HEK293 (cell line): ENCODE results near the gene PRKG1.

Experiments
- BCL11A ChIP-seq: fragments of 450-650 bp; formaldehyde crosslinking; IDR thresholded peaks from 2 replicates; pipeline ENCODE4 v1.5.1; 2016; ENCODE audit warnings: low read depth, missing biosample characterization, missing genetic modification characterization
- KLF1 ChIP-seq: fragments of 450-650 bp; formaldehyde crosslinking; IDR thresholded peaks from 2 replicates; pipeline ENCODE4 v1.5.1; 2016; ENCODE audit warnings: missing biosample characterization, missing genetic modification characterization
- REST ChIP-seq: fragments of 450-650 bp; formaldehyde crosslinking; IDR thresholded peaks from 2 replicates; pipeline ENCODE4 v1.5.1; 2016; ENCODE audit warnings: missing biosample characterization, missing genetic modification characterization
- SP2 ChIP-seq: fragments of 450-650 bp; formaldehyde crosslinking; IDR thresholded peaks from 2 replicates; pipeline ENCODE4 v1.5.1; 2016; ENCODE audit warnings: missing biosample characterization, missing genetic modification characterization
- YY1 ChIP-seq: fragments of 450-650 bp; formaldehyde crosslinking; IDR thresholded peaks from 2 replicates; pipeline ENCODE4 v1.5.1; 2018; ENCODE audit warnings: missing biosample characterization, missing genetic modification characterization
- ZBTB1 ChIP-seq: fragments of 450-650 bp; formaldehyde crosslinking; IDR thresholded peaks from 2 replicates; pipeline ENCODE4 v1.5.1; 2016; ENCODE audit warnings: missing biosample characterization, missing genetic modification characterization
- ZBTB49 ChIP-seq: fragments of 450-650 bp; formaldehyde crosslinking; IDR thresholded peaks from 2 replicates; pipeline ENCODE4 v1.5.1; 2016; ENCODE audit warnings: missing biosample characterization, missing genetic modification characterization, low read depth
- ZNF138 ChIP-seq: fragments of 450-650 bp; formaldehyde crosslinking; IDR thresholded peaks from 2 replicates; pipeline ENCODE4 v1.5.1; 2016; ENCODE audit warnings: missing biosample characterization, missing genetic modification characterization, borderline replicate concordance
- ZNF362 ChIP-seq: fragments of 450-650 bp; formaldehyde crosslinking; IDR thresholded peaks from 2 replicates; pipeline ENCODE4 v1.5.1; 2016; ENCODE audit warnings: missing biosample characterization, missing genetic modification characterization
- ZNF701 ChIP-seq: fragments of 450-650 bp; formaldehyde crosslinking; IDR thresholded peaks from 2 replicates; pipeline ENCODE4 v1.5.1; 2016; ENCODE audit warnings: missing biosample characterization, missing genetic modification characterization
- ZNF792 ChIP-seq: fragments of 450-650 bp; formaldehyde crosslinking; IDR thresholded peaks from 2 replicates; pipeline ENCODE4 v1.5.1; 2016; ENCODE audit warnings: missing biosample characterization, missing genetic modification characterization
- TF ChIP-seq, protein P1 (sequence below): fragments of 450-650 bp; formaldehyde crosslinking; IDR thresholded peaks from 2 replicates; pipeline ENCODE4 v1.5.1; 2016; ENCODE audit warnings: missing biosample characterization, missing genetic modification characterization

- TF ChIP-seq ZBTB49 (tag by site-specific recombination): no peak
- TF ChIP-seq, protein P1, sequence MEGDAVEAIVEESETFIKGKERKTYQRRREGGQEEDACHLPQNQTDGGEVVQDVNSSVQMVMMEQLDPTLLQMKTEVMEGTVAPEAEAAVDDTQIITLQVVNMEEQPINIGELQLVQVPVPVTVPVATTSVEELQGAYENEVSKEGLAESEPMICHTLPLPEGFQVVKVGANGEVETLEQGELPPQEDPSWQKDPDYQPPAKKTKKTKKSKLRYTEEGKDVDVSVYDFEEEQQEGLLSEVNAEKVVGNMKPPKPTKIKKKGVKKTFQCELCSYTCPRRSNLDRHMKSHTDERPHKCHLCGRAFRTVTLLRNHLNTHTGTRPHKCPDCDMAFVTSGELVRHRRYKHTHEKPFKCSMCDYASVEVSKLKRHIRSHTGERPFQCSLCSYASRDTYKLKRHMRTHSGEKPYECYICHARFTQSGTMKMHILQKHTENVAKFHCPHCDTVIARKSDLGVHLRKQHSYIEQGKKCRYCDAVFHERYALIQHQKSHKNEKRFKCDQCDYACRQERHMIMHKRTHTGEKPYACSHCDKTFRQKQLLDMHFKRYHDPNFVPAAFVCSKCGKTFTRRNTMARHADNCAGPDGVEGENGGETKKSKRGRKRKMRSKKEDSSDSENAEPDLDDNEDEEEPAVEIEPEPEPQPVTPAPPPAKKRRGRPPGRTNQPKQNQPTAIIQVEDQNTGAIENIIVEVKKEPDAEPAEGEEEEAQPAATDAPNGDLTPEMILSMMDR (tag by site-specific recombination): no peak
- no peak for TF ChIP-seq KLF1 (tag by site-specific recombination)
- no peak for TF ChIP-seq YY1 (tag by site-specific recombination)
- TF ChIP-seq ZNF362 (tag by site-specific recombination): no peak
- no peak for TF ChIP-seq REST (tag by site-specific recombination)
- TF ChIP-seq ZNF701: no peak
- no peak for TF ChIP-seq ZNF792 (tag by site-specific recombination)
- TF ChIP-seq ZBTB1: no peak
- TF ChIP-seq SP2: no peak
- TF ChIP-seq ZNF138 (tag by site-specific recombination): no peak
- no peak for TF ChIP-seq BCL11A
Measured at GRCh38 chr10:51934373-51934772, 860.1 kb downstream of the PRKG1 start.
